Panc1 (cell line): ENCODE measurements around the gene CAMKMT. TPM values are rescaled to one million over a fixed set of nuclear protein-coding genes. Genes with fewer than 3 reads are reported as not detected.

Experiments used
- ATAC-seq: fragments of 200-7000 bp; cut with Tn5 transposase; 2 replicates; pipeline ENCODE4 v1.9.1; 2020; ENCODE audit warnings: mild to moderate bottlenecking, moderate library complexity
- BruUV-seq: library from RNA; stranded (reverse); fragments of 400-500 nt; replicated peaks from 2 replicates; lab custom pipeline; 2021; lab: Mats Ljungman, UMichigan
- CTCF ChIA-PET: fragments of 300-600 bp; sonication (Branson Sonifier 250); formaldehyde crosslinking; loops from one replicate; lab custom pipeline; 2022; ENCODE audit warnings: antibody characterized with exemption; lab: Charles Lee
- POLR2A ChIA-PET: fragments of 300-600 bp; sonication (Branson Sonifier 250); formaldehyde crosslinking; loops from one replicate; lab custom pipeline; 2022; ENCODE audit warnings: antibody characterized with exemption; lab: Charles Lee
- DNase-seq: peaks from one replicate; pipeline ENCODE4 v3.0.0-alpha.2; 2010; ENCODE audit warnings: low read depth, low spot score
- H3K27ac ChIP-seq: 2 replicates; pipeline ENCODE4 v1.5.1; 2011; ENCODE audit warnings: mild to moderate bottlenecking, low read length, inconsistent platforms
- H3K27me3 ChIP-seq: fragments of 200-500 bp; sonication (Bioruptor generic); 2 replicates; pipeline ENCODE4 v1.6.0; 2014; ENCODE audit warnings: low read length, inconsistent platforms; ENCODE audit not compliant: control insufficient read depth, insufficient read depth
- H3K36me3 ChIP-seq: fragments of 200-500 bp; sonication (Bioruptor generic); 2 replicates; pipeline ENCODE4 v1.5.1; 2014; ENCODE audit warnings: inconsistent platforms, mild to moderate bottlenecking, low read length, moderate library complexity; ENCODE audit not compliant: control insufficient read depth, insufficient read depth
- H3K4me1 ChIP-seq: 2 replicates; pipeline ENCODE4 v1.5.1; 2011; ENCODE audit warnings: inconsistent platforms, mild to moderate bottlenecking, low read length, moderate library complexity; ENCODE audit not compliant: control insufficient read depth, insufficient read depth
- H3K4me3 ChIP-seq, 2 experiments: 2 replicates each; pipeline ENCODE4 v1.5.1; 2011 to 2012; ENCODE audit warnings: low read depth in 2 of 2, low read length in 2 of 2, mild to moderate bottlenecking in 2 of 2, inconsistent platforms in 1 of 2, moderate library complexity in 1 of 2
- H3K9me3 ChIP-seq: fragments of 200-500 bp; sonication (Bioruptor generic); 2 replicates; pipeline ENCODE4 v1.5.1; 2014; ENCODE audit warnings: low read depth, mild to moderate bottlenecking, inconsistent platforms, low read length, moderate library complexity; ENCODE audit not compliant: control insufficient read depth, insufficient read depth
- CTCF ChIP-seq: fragments of 450-650 bp; IDR thresholded peaks from 2 replicates; pipeline ENCODE4 v1.5.1; 2017; ENCODE audit warnings: mild to moderate bottlenecking
- POLR2AphosphoS5 ChIP-seq: IDR thresholded peaks from 2 replicates; pipeline ENCODE4 v1.6.1; 2012; ENCODE audit warnings: mild to moderate bottlenecking, low read depth, low read length, moderate library complexity
- SIN3A ChIP-seq: IDR thresholded peaks from 2 replicates; pipeline ENCODE4 v1.6.1; 2012; ENCODE audit warnings: low read depth, mild to moderate bottlenecking, low read length, moderate library complexity, borderline replicate concordance; ENCODE audit not compliant: insufficient read depth
- TCF7L2 ChIP-seq: IDR thresholded peaks from 2 replicates; pipeline ENCODE4 v1.6.1; 2011; ENCODE audit warnings: mild to moderate bottlenecking, low read depth, low read length, inconsistent platforms
- in situ Hi-C: cut with HindIII; loops from 2 replicates; pipeline ENCODE4 v1.10.0; 2016; ENCODE audit warnings: low sequenced_read_pairs, low pct_unique_long_range_greater_than_20kb
- intact Hi-C: fragments of 100-400 bp; cut with micrococcal nuclease; formaldehyde crosslinking; loops from one replicate; pipeline ENCODE4 v1.10.0; 2022; ENCODE audit not compliant: unreplicated experiment
- total RNA-seq: library from RNA; stranded (reverse); gene quantifications from one replicate; pipeline ENCODE4 v1.2.1, GENCODE V29; 2021; ENCODE audit not compliant: unreplicated experiment
- TF ChIP-seq, protein P1 (sequence below), 2 experiments: IDR thresholded peaks; 2 replicates each; pipeline ENCODE4 v1.6.1; 2011 to 2012; ENCODE audit warnings: low read depth in 2 of 2, control low read depth in 1 of 2, low read length in 1 of 2, mild to moderate bottlenecking in 1 of 2, moderate library complexity in 1 of 2; ENCODE audit not compliant: insufficient read depth in 1 of 2

CAMKMT gene
- total RNA-seq, 1 experiment from 2014 or later, result 12.6 TPM

DNA sequence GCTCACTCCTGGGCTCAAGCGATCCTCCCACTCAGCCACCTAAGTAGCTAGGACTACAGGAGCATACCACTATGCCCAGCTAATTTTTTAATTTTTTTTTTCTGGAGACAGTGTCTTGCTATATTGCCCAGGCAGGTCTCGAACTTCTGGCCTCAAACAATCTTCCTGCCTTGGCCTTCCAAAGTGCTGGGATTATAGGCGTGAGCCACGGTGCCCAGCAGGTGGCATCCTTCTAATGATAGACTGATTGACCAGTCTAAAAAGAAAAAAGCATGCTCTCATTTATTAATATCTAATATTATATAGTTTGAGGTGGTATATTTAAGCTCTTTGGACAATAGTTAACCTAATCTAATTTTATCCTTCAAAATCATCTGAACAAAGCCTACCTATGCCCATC, 198.6 kb downstream of the CAMKMT start:
- TF ChIP-seq, protein P1, sequence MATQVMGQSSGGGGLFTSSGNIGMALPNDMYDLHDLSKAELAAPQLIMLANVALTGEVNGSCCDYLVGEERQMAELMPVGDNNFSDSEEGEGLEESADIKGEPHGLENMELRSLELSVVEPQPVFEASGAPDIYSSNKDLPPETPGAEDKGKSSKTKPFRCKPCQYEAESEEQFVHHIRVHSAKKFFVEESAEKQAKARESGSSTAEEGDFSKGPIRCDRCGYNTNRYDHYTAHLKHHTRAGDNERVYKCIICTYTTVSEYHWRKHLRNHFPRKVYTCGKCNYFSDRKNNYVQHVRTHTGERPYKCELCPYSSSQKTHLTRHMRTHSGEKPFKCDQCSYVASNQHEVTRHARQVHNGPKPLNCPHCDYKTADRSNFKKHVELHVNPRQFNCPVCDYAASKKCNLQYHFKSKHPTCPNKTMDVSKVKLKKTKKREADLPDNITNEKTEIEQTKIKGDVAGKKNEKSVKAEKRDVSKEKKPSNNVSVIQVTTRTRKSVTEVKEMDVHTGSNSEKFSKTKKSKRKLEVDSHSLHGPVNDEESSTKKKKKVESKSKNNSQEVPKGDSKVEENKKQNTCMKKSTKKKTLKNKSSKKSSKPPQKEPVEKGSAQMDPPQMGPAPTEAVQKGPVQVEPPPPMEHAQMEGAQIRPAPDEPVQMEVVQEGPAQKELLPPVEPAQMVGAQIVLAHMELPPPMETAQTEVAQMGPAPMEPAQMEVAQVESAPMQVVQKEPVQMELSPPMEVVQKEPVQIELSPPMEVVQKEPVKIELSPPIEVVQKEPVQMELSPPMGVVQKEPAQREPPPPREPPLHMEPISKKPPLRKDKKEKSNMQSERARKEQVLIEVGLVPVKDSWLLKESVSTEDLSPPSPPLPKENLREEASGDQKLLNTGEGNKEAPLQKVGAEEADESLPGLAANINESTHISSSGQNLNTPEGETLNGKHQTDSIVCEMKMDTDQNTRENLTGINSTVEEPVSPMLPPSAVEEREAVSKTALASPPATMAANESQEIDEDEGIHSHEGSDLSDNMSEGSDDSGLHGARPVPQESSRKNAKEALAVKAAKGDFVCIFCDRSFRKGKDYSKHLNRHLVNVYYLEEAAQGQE (IDR thresholded peaks at IDR 0.05; ENCODE audit: insufficient read depth in 1 of 2, low read depth in 2 of 2, low read length in 1 of 2), result no peak
- TF ChIP-seq TCF7L2 (no peak), POLR2AphosphoS5 (no peak), CTCF (peak; percentile 60), SIN3A (no peak)
- no peak for ATAC-seq
- in situ Hi-C loops, result no loop called here
- Histone ChIP-seq H3K4me3 (no peak overlapping the region), H3K27ac (no peak overlapping the region), H3K27me3 (no peaks in the 10 kb centered on the region), H3K4me1 (no peaks in the 10 kb centered on the region), H3K9me3 (no peaks in the 10 kb centered on the region), H3K36me3 (no peaks in the 10 kb centered on the region)
- intact Hi-C loops, result no loop called here
- ChIA-PET POLR2A (no interaction called here), CTCF (interaction anchor here (0.6 kb wide), 1 partner anchor 100 kb away, joined by 9 read pairs; no protein-coding TSS in a partner anchor)
- no peak for DNase-seq
- BruUV-seq, result no TSS peak

- no peaks in the 10 kb centered on the region for H3K36me3 ChIP-seq
- no peaks in the 10 kb centered on the region for H3K9me3 ChIP-seq
- no TSS peak for BruUV-seq
- no peak for DNase-seq
- in situ Hi-C loops (no loop called here), intact Hi-C loops (no loop called here)
- POLR2A ChIA-PET, result no interaction called here
- CTCF ChIA-PET, result interaction anchor here (0.6 kb wide), 1 partner anchor 100 kb away, joined by 9 read pairs; no protein-coding TSS in a partner anchor
- H3K27ac ChIP-seq, result no peak overlapping the region
- H3K4me3 ChIP-seq, result no peak overlapping the region
- no peak for ATAC-seq
- H3K4me1 ChIP-seq, result no peaks in the 10 kb centered on the region
- TF ChIP-seq, protein P1 (IDR thresholded peaks at IDR 0.05; ENCODE audit: insufficient read depth in 1 of 2, low read depth in 2 of 2, low read length in 1 of 2), result no peak
- TF ChIP-seq TCF7L2 (no peak), CTCF (no peak), SIN3A (no peak), POLR2AphosphoS5 (no peak)
- no peaks in the 10 kb centered on the region for H3K27me3 ChIP-seq
Observed at GRCh38 chr2:44560941-44561340, 199.2 kb downstream of the CAMKMT start.
